ENCODE data around the gene SHD. TPM values are rescaled to one million over a fixed set of nuclear protein-coding genes. Genes with fewer than 3 reads are reported as not detected.

The SHD gene
- total RNA-seq, 2 experiments from 2014 or later: 0.14 to 0.64 TPM

GRCh38 chr19:4288091-4288777 lies 9.2 kb downstream of the SHD start:
- H3K4me1 ChIP-seq (ENCODE audit: insufficient read depth, low read length): no peaks in the 10 kb centered on the region
- intact Hi-C loops (cut with DNase I, micrococcal nuclease): no loop called here
- H3K27me3 ChIP-seq (ENCODE audit: control insufficient read depth in 1 of 2, insufficient read depth in 2 of 2, low read length in 2 of 2): no peaks in the 10 kb centered on the region
- no peak overlapping the region for H3K4me3 ChIP-seq (ENCODE audit: low read length)
- ChIA-PET POLR2A (no interaction called here), CTCF (no interaction called here)
- no peaks in the 10 kb centered on the region for H3K36me3 ChIP-seq (ENCODE audit: insufficient read depth, low read length)
- Mint-ChIP-seq H3K4me1 (ENCODE audit: low read depth) (no peaks in the 10 kb centered on the region), H3K4me3 (no peak overlapping the region), H3K9me3 (no peaks in the 10 kb centered on the region), H3K27me3 (no peaks in the 10 kb centered on the region), H3K27ac (no peak overlapping the region), H3K36me3 (ENCODE audit: low read depth) (peaks cover 4% of the 10 kb centered on the region)
- H3K9me3 ChIP-seq (ENCODE audit: control insufficient read depth in 1 of 2, insufficient read depth in 1 of 2, low read length in 2 of 2): no peaks in the 10 kb centered on the region
- no peak overlapping the region for H3K27ac ChIP-seq (ENCODE audit: low read depth in 1 of 2, low read length in 2 of 2)
- no peak for DNase-seq
- ATAC-seq (ENCODE audit: poor library complexity): no peak
- TF ChIP-seq CTCF (IDR thresholded peaks at IDR 0.05): no peak

- intact Hi-C loops (cut with DNase I, micrococcal nuclease): no loop called here
- Histone ChIP-seq H3K27me3 (ENCODE audit: control insufficient read depth in 1 of 2, insufficient read depth in 2 of 2, low read length in 2 of 2) (no peaks in the 10 kb centered on the region), H3K9me3 (ENCODE audit: control insufficient read depth in 1 of 2, insufficient read depth in 1 of 2, low read length in 2 of 2) (no peaks in the 10 kb centered on the region), H3K4me1 (ENCODE audit: insufficient read depth, low read length) (no peaks in the 10 kb centered on the region), H3K36me3 (ENCODE audit: insufficient read depth, low read length) (no peaks in the 10 kb centered on the region), H3K4me3 (ENCODE audit: low read length) (no peak overlapping the region), H3K27ac (ENCODE audit: low read depth in 1 of 2, low read length in 2 of 2) (no peak overlapping the region)
- Mint-ChIP-seq H3K4me1 (ENCODE audit: low read depth) (no peaks in the 10 kb centered on the region), H3K4me3 (no peak overlapping the region), H3K27ac (no peak overlapping the region), H3K9me3 (no peaks in the 10 kb centered on the region), H3K36me3 (ENCODE audit: low read depth) (peaks cover 16% of the 10 kb centered on the region), H3K27me3 (no peaks in the 10 kb centered on the region)
- DNase-seq: no peak
- TF ChIP-seq CTCF (IDR thresholded peaks at IDR 0.05): no peak
- no peak for ATAC-seq (ENCODE audit: poor library complexity)
- ChIA-PET CTCF (no interaction called here), POLR2A (no interaction called here)
Observed at GRCh38 chr19:4291184-4291732, 12.2 kb downstream of the SHD start.

GRCh38 chr19:4292515-4292914 lies 13.4 kb downstream of the SHD start:
- Histone ChIP-seq H3K27me3 (ENCODE audit: control insufficient read depth in 1 of 2, insufficient read depth in 2 of 2, low read length in 2 of 2) (no peaks in the 10 kb centered on the region), H3K27ac (ENCODE audit: low read depth in 1 of 2, low read length in 2 of 2) (no peak overlapping the region), H3K9me3 (ENCODE audit: control insufficient read depth in 1 of 2, insufficient read depth in 1 of 2, low read length in 2 of 2) (no peaks in the 10 kb centered on the region), H3K36me3 (ENCODE audit: insufficient read depth, low read length) (no peaks in the 10 kb centered on the region), H3K4me1 (ENCODE audit: insufficient read depth, low read length) (peaks cover 5% of the 10 kb centered on the region), H3K4me3 (ENCODE audit: low read length) (no peak overlapping the region)
- no peak overlapping the region for H3K4me3 Mint-ChIP-seq
- H3K4me1 Mint-ChIP-seq (ENCODE audit: low read depth): no peaks in the 10 kb centered on the region
- no peaks in the 10 kb centered on the region for H3K9me3 Mint-ChIP-seq
- TF ChIP-seq CTCF (IDR thresholded peaks at IDR 0.05): no peak
- ATAC-seq (ENCODE audit: poor library complexity) (no peak), DNase-seq (no peak)
- H3K27ac Mint-ChIP-seq: no peak overlapping the region
- CTCF ChIA-PET: no interaction called here
- H3K27me3 Mint-ChIP-seq: no peaks in the 10 kb centered on the region
- peaks cover 20% of the 10 kb centered on the region for H3K36me3 Mint-ChIP-seq (ENCODE audit: low read depth)
- POLR2A ChIA-PET: no interaction called here
- intact Hi-C loops (cut with DNase I, micrococcal nuclease): no loop called here

All from CD4-positive, alpha-beta T cell (primary cell).